SK-N-MC (cell line): ENCODE data around the gene MSI1.

ENCODE experiments used
- DNase-seq: peaks from one replicate; pipeline ENCODE4 v3.0.0-alpha.2; 2011; ENCODE audit warnings: low read depth, low spot score
- H3K27ac ChIP-seq: fragments of 200-600 bp; sonication (generic); 2 replicates; pipeline ENCODE4 v1.5.1; 2016; ENCODE audit warnings: mixed run types
- H3K36me3 ChIP-seq: fragments of 200-600 bp; sonication (generic); 2 replicates; pipeline ENCODE4 v1.6.1; 2017; ENCODE audit warnings: antibody characterized with exemption, low read length, mixed read lengths; ENCODE audit not compliant: insufficient read depth
- H3K4me3 ChIP-seq: fragments of 200-600 bp; sonication (generic); 2 replicates; pipeline ENCODE4 v1.5.1; 2016
- H3K9ac ChIP-seq: fragments of 200-600 bp; sonication (generic); 2 replicates; pipeline ENCODE4 v1.8.0; 2017; ENCODE audit warnings: mixed run types, mixed read lengths; ENCODE audit not compliant: insufficient read length
- H3K9me3 ChIP-seq: fragments of 200-600 bp; sonication (generic); 2 replicates; pipeline ENCODE4 v1.6.1; 2017; ENCODE audit warnings: low read depth, mild to moderate bottlenecking, antibody characterized with exemption, low read length, moderate library complexity, mixed read lengths
- EZH2 ChIP-seq: fragments of 200-600 bp; sonication (generic); IDR thresholded peaks from one replicate; pipeline ENCODE4 v1.6.1; 2017; ENCODE audit warnings: antibody characterized with exemption
- FOXP2 ChIP-seq: optimal IDR thresholded peaks from 2 replicates; pipeline ENCODE3; 2011; ENCODE audit warnings: mild to moderate bottlenecking, moderate library complexity; ENCODE audit not compliant: insufficient read depth; ENCODE audit errors: extremely low read length, control extremely low read depth
- POLR2AphosphoS5 ChIP-seq: IDR thresholded peaks from 2 replicates; pipeline ENCODE4 v1.6.1; 2012; ENCODE audit warnings: mild to moderate bottlenecking, low read depth, low read length, borderline replicate concordance

Gene MSI1

DNA sequence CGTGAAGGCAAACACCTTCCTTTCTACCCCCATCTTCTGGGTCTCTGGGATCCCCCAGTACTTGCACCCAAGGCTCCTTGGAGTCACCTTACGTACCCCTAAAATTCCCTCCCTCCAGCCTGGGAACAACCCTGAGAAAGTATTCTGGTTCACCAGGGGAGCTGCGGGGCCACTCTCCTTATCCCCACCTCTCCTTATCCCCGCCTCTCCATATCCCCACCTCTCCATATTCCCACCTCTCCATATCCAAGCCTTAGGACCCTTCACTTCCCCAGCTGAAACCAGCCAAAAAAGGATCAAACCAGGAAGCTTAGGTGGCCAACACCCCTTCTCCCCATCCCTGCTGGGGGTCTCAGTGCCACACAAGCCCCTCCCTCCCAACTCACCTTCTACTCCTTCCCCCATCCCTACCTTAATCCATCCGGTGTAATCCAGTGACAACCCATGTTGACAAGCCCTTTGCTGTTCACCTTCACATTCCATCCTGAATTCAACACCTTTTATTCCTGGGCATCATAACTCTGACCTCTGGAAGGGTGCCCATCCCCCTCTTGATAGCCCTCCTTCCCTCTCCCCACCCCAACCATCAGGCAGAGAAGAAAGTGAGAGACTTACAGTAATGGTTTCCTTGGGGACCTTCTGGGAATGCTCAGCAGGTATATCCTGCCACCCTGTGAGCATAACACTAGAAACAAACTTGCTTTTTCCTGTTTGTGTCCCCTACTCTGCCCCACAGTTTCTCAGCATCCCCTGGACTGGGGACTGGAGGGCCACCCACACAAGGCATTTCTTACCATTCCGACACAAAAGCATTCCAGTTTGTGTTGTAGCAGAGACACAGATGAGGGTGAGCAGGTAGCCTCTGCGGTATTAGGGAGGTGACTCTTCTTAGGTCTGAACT, 1.6 kb upstream of the MSI1 start:
- no peaks in the 10 kb centered on the region; the same call in 1 of the 2 replicates for H3K36me3 ChIP-seq
- no peaks in the 10 kb centered on the region for H3K9me3 ChIP-seq
- no peak overlapping the region for H3K9ac ChIP-seq
- no peak for DNase-seq
- no peak overlapping the region for H3K27ac ChIP-seq
- TF ChIP-seq POLR2AphosphoS5 (no peak), FOXP2 (no peak), EZH2 (no peak)
- no peak overlapping the region for H3K4me3 ChIP-seq

- Histone ChIP-seq H3K9ac (peak overlapping the region; percentile 56), H3K36me3 (no peaks in the 10 kb centered on the region; the same call in 1 of the 2 replicates), H3K9me3 (no peaks in the 10 kb centered on the region), H3K4me3 (peak overlapping the region; percentile 77), H3K27ac (no peak overlapping the region)
- no peak for TF ChIP-seq POLR2AphosphoS5
- TF ChIP-seq EZH2: no peak
- TF ChIP-seq FOXP2: no peak
- no peak for DNase-seq
Observed at GRCh38 chr12:120369603-120370342, 809 bp upstream of the MSI1 start.

DNA sequence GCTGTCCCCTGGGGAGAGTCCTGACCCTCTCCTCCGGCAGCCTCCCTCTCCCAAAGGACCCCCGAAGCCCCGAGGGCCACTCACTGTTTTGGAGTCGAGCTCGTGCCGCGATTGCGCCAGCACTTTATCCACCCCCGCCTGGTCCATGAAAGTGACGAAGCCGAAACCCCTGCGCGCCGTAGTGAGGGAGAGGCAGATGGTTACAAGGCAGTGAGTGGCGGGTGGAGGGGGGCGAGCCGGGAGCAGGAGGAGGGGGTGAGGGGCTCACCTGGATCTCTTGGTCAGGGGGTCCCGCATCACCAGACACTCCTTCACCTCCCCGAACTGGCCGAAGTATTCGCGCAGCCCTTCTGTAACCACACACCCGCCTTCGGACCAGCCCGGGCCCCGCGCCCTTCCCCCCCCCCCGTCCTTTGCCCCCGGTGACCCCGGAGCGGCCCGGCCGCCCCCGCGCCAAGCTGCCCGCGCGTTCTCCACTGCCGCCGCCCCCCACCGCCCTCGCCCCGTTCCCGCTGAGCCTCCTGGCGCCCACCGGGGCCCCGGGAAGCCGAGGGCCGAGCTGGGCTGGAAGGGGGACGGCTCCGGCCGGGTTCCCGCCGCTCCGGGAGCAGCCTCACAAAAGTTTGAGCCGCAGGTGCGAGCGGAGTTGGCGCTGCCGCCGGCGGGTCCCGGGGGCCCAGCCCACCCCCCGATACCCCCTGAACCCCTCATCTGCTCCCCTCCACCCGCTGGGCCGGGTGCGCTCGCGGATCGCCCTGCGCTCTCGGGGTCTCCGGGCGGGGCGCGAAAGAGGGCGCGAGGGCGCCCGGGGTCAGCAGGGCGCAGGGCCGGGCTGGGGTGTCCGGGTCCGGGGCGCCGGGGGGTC, 808 bp downstream of the MSI1 start:
- Histone ChIP-seq H3K27ac (no peak overlapping the region), H3K4me3 (peak overlapping the region; percentile 82), H3K9me3 (no peaks in the 10 kb centered on the region), H3K36me3 (peaks cover 5% of the 10 kb centered on the region; the same call in 1 of the 2 replicates), H3K9ac (peak overlapping the region; percentile 89)
- no peak for DNase-seq
- no peak for TF ChIP-seq POLR2AphosphoS5

GRCh38 chr12:120367233-120367923, 1.6 kb downstream of the MSI1 start:
- H3K36me3 ChIP-seq: peaks cover 5% of the 10 kb centered on the region; the same call in 1 of the 2 replicates
- peak overlapping the region; percentile 89 for H3K9ac ChIP-seq
- TF ChIP-seq POLR2AphosphoS5 (no peak), EZH2 (no peak), FOXP2 (no peak)
- no peak overlapping the region for H3K27ac ChIP-seq
- no peak for DNase-seq
- no peaks in the 10 kb centered on the region for H3K9me3 ChIP-seq
- H3K4me3 ChIP-seq: peak overlapping the region; percentile 82

DNA sequence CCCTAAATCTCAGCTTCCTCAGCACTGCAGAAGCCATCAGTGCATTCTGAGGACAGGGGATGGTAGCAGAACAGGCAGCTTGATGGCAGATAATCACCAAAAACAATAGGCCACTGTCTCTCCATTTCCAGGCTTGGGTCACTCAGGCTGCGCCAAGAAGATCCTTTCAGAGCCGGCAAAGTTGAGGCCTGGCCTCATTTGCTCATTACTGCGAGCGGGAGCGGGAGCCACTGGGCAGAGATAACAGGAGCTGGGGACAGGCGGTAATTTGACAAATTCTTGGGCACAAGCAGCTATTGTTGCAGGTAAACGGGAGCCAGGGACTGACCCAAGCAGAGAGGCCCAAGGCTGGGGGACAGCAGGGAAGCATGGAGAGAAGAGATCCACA, 2.1 kb downstream of the MSI1 start:
- Histone ChIP-seq H3K36me3 (peaks cover 5% of the 10 kb centered on the region; the same call in 1 of the 2 replicates), H3K27ac (0 out of 2 replicates have a peak overlapping the region, but pooled peaks have one; percentile 32), H3K4me3 (peak overlapping the region; percentile 82; the same call in 1 of the 2 replicates), H3K9me3 (no peaks in the 10 kb centered on the region), H3K9ac (no peak overlapping the region)
- no peak for TF ChIP-seq FOXP2
- TF ChIP-seq EZH2: no peak
- no peak for TF ChIP-seq POLR2AphosphoS5
- DNase-seq: no peak

- no peak overlapping the region for H3K9ac ChIP-seq
- peaks cover 5% of the 10 kb centered on the region; the same call in 1 of the 2 replicates for H3K36me3 ChIP-seq
- DNase-seq: no peak
- TF ChIP-seq POLR2AphosphoS5 (no peak), FOXP2 (no peak), EZH2 (no peak)
- H3K4me3 ChIP-seq: no peak overlapping the region
- no peak overlapping the region for H3K27ac ChIP-seq
- H3K9me3 ChIP-seq: no peaks in the 10 kb centered on the region
Observed at GRCh38 chr12:120366341-120366705, 2.6 kb downstream of the MSI1 start.

GRCh38 chr12:120365675-120366340, 3.2 kb downstream of the MSI1 start:
- TF ChIP-seq POLR2AphosphoS5: no peak
- no peak for TF ChIP-seq EZH2
- TF ChIP-seq FOXP2: no peak

More at GRCh38 chr12:120365675-120366340, 3.2 kb downstream of the MSI1 start:
- no peak overlapping the region for H3K27ac ChIP-seq
- H3K4me3 ChIP-seq: no peak overlapping the region
- H3K9me3 ChIP-seq: no peaks in the 10 kb centered on the region
- H3K36me3 ChIP-seq: peaks cover 8% of the 10 kb centered on the region; the same call in 1 of the 2 replicates
- DNase-seq: no peak
- H3K9ac ChIP-seq: no peak overlapping the region
